GM18873 (cell line): ENCODE results near the gene HCFC2.
"Not testable (repeated sequence)": the region's sequence is repeated elsewhere in the genome, so short reads cannot be mapped to it uniquely, and the experiment has no call there.

ENCODE experiments used
- ATAC-seq: cut with Tn5 transposase; IDR thresholded peaks from one replicate; pipeline ENCODE4 v1.9.1; 2021; ENCODE audit warnings: mild to moderate bottlenecking, moderate library complexity, moderate number of reproducible peaks; ENCODE audit not compliant: unreplicated experiment, low FRiP score

Gene HCFC2

GRCh38 chr12:104114834-104115586 lies 50.7 kb downstream of the HCFC2 start:
- ATAC-seq = not testable (repeated sequence)

GRCh38 chr12:104115587-104115975 lies 51.2 kb downstream of the HCFC2 start:
- ATAC-seq = no peak

GRCh38 chr12:104121001-104121400 lies 56.7 kb downstream of the HCFC2 start:
- no peak for ATAC-seq

GRCh38 chr12:104122298-104122697 lies 58.0 kb downstream of the HCFC2 start:
- no peak for ATAC-seq

- no peak for ATAC-seq
Measured at GRCh38 chr12:104126548-104126947, 62.2 kb downstream of the HCFC2 start.

GRCh38 chr12:104130760-104131159 lies 66.4 kb downstream of the HCFC2 start:
- no peak for ATAC-seq

- ATAC-seq = no peak
Measured at GRCh38 chr12:104131609-104132008, 67.3 kb downstream of the HCFC2 start.

- no peak for ATAC-seq
Measured at GRCh38 chr12:104132351-104132956, 68.1 kb downstream of the HCFC2 start.

GRCh38 chr12:104133321-104133720 lies 69.0 kb downstream of the HCFC2 start:
- no peak for ATAC-seq

GRCh38 chr12:104133866-104134265 lies 69.5 kb downstream of the HCFC2 start:
- no peak for ATAC-seq

GRCh38 chr12:104134882-104135281 lies 70.6 kb downstream of the HCFC2 start:
- ATAC-seq = no peak

GRCh38 chr12:104136577-104136976 lies 72.2 kb downstream of the HCFC2 start:
- no peak for ATAC-seq

- ATAC-seq = no peak
Measured at GRCh38 chr12:104137001-104137901, 72.9 kb downstream of the HCFC2 start.

GRCh38 chr12:104137902-104138796 lies 73.8 kb downstream of the HCFC2 start, which contains the start of gene NFYB:
TSS of gene NFYB (minus strand) at chr12:104138210. CDS start at chr12:104135453, 2,757 bp downstream.
- ATAC-seq = peak; percentile 91

- no peak for ATAC-seq
Measured at GRCh38 chr12:104138797-104139152, 74.4 kb downstream of the HCFC2 start.

- no peak for ATAC-seq
Measured at GRCh38 chr12:104142543-104142942, 78.2 kb downstream of the HCFC2 start.

GRCh38 chr12:104143002-104143401 lies 78.7 kb downstream of the HCFC2 start:
- no peak for ATAC-seq

- no peak for ATAC-seq
Measured at GRCh38 chr12:104143918-104144317, 79.6 kb downstream of the HCFC2 start.

GRCh38 chr12:104147346-104147745 lies 83.0 kb downstream of the HCFC2 start:
- no peak for ATAC-seq

GRCh38 chr12:104150416-104150815 lies 86.1 kb downstream of the HCFC2 start:
- no peak for ATAC-seq
